ENCODE measurements around the gene CCDC92. TPM values are rescaled to one million over a fixed set of nuclear protein-coding genes. Genes with fewer than 3 reads are reported as not detected.

CCDC92 gene
- total and polyA plus RNA-seq, 2 donors from 2014 or later, result 39.3 to 41.4 TPM

DNA sequence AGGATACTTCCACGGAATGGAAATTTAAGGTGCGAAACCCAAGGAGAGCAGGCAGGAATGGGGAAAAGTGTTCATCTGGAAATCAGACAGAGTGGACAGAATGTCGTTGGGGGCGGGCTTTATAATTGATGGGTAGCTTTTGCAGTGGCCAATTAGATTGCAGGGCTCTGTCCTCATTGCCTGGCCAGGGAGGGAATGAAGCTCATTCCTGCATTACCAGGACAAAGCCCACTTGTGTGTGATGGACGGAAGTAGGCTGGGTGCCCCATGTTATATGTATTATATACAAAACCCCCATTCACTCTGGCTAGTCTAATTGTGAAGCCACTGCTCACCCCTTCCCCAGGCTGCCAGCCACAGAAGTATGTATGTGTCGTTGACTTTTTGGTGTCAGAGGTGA is 23.9 kb upstream of the CCDC92 start:
- FAIRE-seq, result no peak

DNA sequence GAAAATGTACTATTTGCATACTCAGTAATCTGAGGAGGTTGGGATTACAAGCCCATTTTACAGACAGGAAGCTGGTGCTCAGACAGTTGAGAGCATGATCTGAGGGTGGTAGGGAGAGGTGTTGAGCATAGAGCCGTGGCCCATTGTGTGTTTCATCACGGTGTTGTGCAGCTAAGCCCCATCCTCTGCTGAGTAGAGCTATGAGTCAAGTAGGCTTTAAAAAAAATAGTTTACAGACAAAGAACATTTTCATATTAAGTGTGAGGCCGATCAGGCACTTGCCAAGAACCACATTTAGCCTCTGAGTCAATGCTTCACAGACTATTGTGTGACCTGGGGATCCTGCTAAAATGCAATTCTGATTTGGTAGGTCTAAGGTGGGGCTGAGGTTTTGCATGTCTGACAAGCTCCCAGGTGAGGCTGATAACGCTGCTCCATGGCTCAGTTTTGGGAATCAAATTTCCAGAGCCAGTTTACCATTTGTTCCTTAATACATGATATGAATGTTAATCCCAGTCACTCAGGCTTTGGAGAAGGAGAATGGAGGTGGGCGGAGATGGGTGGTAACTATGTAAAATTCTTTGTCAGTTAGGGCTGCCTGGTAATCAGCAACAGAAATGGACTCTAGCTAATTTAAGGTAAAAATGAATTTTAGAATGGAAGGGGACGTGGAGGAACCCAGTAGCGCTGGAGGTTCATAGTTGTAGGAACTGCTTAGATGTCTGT is 22.6 kb upstream of the CCDC92 start:
- H3K4me3 ChIP-seq (ENCODE audit: low read length in 3 of 3), result no peak overlapping the region
- DNase-seq, result no peak
- no peak overlapping the region for H3K9ac ChIP-seq (ENCODE audit: low read length in 3 of 3)
- H3K27me3 ChIP-seq (ENCODE audit: control insufficient read depth, insufficient read depth, low read length), result no peaks in the 10 kb centered on the region
- peaks cover 0 to 15% (median 7%) of the 10 kb centered on the region in 3 donors for H3K36me3 ChIP-seq (ENCODE audit: control insufficient read depth in 2 of 3, insufficient read depth in 3 of 3, low read length in 3 of 3)
- H3K27ac ChIP-seq (ENCODE audit: low read depth in 2 of 2, low read length in 2 of 2), result no peak overlapping the region
- peaks cover 0 to 12% (median 11%) of the 10 kb centered on the region in 3 donors for H3K4me1 ChIP-seq (ENCODE audit: control insufficient read depth in 2 of 3, insufficient read depth in 2 of 3, low read depth in 1 of 3, low read length in 3 of 3)
- no peaks in the 10 kb centered on the region for H3K9me3 ChIP-seq (ENCODE audit: control insufficient read depth in 2 of 3, insufficient read depth in 1 of 3, low read length in 3 of 3)
- no peak for FAIRE-seq
- TF ChIP-seq, protein P1, sequence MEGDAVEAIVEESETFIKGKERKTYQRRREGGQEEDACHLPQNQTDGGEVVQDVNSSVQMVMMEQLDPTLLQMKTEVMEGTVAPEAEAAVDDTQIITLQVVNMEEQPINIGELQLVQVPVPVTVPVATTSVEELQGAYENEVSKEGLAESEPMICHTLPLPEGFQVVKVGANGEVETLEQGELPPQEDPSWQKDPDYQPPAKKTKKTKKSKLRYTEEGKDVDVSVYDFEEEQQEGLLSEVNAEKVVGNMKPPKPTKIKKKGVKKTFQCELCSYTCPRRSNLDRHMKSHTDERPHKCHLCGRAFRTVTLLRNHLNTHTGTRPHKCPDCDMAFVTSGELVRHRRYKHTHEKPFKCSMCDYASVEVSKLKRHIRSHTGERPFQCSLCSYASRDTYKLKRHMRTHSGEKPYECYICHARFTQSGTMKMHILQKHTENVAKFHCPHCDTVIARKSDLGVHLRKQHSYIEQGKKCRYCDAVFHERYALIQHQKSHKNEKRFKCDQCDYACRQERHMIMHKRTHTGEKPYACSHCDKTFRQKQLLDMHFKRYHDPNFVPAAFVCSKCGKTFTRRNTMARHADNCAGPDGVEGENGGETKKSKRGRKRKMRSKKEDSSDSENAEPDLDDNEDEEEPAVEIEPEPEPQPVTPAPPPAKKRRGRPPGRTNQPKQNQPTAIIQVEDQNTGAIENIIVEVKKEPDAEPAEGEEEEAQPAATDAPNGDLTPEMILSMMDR (IDR thresholded peaks at IDR 0.05; ENCODE audit: borderline replicate concordance, extremely low read depth, insufficient read depth), result no peak
- intact Hi-C loops (cut with DNase I), result no loop called here

More for the DNA sequence above, 23.9 kb upstream of the CCDC92 start:
- H3K9me3 ChIP-seq (ENCODE audit: control insufficient read depth in 2 of 3, insufficient read depth in 1 of 3, low read length in 3 of 3), result no peaks in the 10 kb centered on the region
- no peak for DNase-seq
- no peak overlapping the region for H3K27ac ChIP-seq (ENCODE audit: low read depth in 2 of 2, low read length in 2 of 2)
- H3K4me1 ChIP-seq (ENCODE audit: control insufficient read depth in 2 of 3, insufficient read depth in 2 of 3, low read depth in 1 of 3, low read length in 3 of 3), result peaks cover 0 to under 1% (median 0%) of the 10 kb centered on the region in 3 donors
- TF ChIP-seq, protein P1 (IDR thresholded peaks at IDR 0.05; ENCODE audit: borderline replicate concordance, extremely low read depth, insufficient read depth), result no peak
- no peaks in the 10 kb centered on the region for H3K27me3 ChIP-seq (ENCODE audit: control insufficient read depth, insufficient read depth, low read length)
- intact Hi-C loops (cut with DNase I), result no loop called here
- no peak overlapping the region for H3K4me3 ChIP-seq (ENCODE audit: low read length in 3 of 3)
- no peak overlapping the region for H3K9ac ChIP-seq (ENCODE audit: low read length in 3 of 3)
- peaks cover 2 to 27% (median 15%) of the 10 kb centered on the region in 3 donors for H3K36me3 ChIP-seq (ENCODE audit: control insufficient read depth in 2 of 3, insufficient read depth in 3 of 3, low read length in 3 of 3)

DNA sequence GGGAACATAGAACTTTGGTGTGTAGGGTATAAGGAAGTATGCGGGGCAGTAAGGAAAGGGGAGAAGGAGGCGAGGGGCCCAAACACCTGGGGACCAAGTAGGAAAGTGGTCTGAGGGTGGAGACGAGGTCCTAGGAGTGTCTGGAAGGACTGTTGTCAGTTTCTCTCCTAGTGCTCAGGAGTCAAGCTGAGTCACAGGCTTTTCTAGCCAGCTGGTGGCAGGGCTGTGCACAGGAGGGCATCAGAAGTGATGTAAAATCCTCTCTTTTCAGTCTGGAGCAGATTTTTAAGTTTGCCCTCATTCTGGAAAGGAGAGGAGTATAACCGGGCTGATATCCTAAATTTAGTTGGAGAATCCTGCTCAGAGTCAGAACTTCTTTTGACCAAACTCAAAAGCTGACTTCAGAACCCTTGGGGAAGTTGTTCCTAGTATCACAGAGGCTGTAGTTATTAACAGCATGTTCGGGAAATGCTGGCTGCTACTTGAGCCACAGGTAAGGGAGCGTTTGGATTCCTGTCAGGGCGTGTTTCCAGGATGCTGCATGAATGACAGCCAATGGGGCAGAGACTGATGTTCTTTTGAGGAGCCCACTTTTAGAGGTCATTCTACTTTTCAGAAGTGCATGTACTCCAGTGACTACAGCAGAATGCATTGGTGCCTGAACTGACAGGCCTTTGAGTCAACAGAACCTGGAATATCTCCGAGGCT is 19.6 kb upstream of the CCDC92 start:
- H3K36me3 ChIP-seq (ENCODE audit: control insufficient read depth in 2 of 3, insufficient read depth in 3 of 3, low read length in 3 of 3), result peaks cover 3 to 18% (median 6%) of the 10 kb centered on the region in 3 donors
- H3K4me3 ChIP-seq (ENCODE audit: low read length in 3 of 3), result no peak overlapping the region
- no peak overlapping the region for H3K27ac ChIP-seq (ENCODE audit: low read depth in 2 of 2, low read length in 2 of 2)
- FAIRE-seq (no peak), DNase-seq (no peak)
- intact Hi-C loops (cut with DNase I), result no loop called here
- peaks cover 0 to 21% (median 13%) of the 10 kb centered on the region in 3 donors for H3K4me1 ChIP-seq (ENCODE audit: control insufficient read depth in 2 of 3, insufficient read depth in 2 of 3, low read depth in 1 of 3, low read length in 3 of 3)
- H3K27me3 ChIP-seq (ENCODE audit: control insufficient read depth, insufficient read depth, low read length), result no peaks in the 10 kb centered on the region
- H3K9ac ChIP-seq (ENCODE audit: low read length in 3 of 3), result no peak overlapping the region
- TF ChIP-seq, protein P1 (IDR thresholded peaks at IDR 0.05; ENCODE audit: borderline replicate concordance, extremely low read depth, insufficient read depth), result no peak
- H3K9me3 ChIP-seq (ENCODE audit: control insufficient read depth in 2 of 3, insufficient read depth in 1 of 3, low read length in 3 of 3), result no peaks in the 10 kb centered on the region

Data from kidney (tissue), 14 donors.